ENCODE data around the gene AGER. TPM values are rescaled to one million over a fixed set of nuclear protein-coding genes. Genes with fewer than 3 reads are reported as not detected.

The AGER gene
- total and polyA plus RNA-seq, 9 of the 15 experiments (the other 6 are each of a cell fraction or from before 2014, with no cell fraction given), result 1.2 to 11.5 (median 4.1) TPM

DNA sequence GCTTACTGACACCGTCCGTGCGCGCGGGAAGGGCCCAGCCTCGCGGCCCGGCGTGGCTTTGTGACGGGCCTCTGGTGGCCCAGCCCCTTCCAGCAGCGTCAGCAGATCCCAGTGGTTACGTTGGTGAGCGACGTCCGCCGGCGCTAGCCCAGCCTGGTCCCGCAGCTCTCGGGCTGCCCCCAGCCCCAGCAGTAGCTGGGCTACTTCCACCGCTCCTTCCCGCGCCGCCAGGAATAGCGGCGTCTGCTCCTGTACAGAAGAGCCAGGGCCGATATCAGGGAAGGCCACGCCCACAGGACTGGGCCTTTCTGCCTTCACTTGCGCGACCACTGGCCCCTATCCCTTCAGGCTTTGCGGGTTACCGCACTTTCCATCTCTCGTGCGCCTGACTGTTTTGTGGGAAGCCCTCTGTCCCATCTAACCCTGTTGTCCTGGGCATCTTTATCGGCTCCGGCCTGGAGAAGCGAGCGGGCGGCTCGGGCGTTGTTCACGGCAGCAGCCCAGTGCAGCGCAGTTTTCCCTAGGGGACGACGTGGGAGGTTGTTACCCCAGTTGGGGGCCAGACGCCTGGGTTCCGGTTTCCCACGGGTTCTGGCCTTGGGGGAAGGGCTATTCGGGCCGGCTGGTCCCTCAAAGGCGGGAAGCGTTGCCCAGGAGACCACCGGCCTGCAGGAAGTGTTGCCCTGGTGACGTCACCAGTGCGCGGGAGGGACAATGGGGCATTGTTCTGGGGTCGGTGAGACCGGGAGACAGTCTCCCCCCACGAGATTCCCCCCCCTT is 12.0 kb upstream of the AGER start (continued):
- TF ChIP-seq, protein P1, sequence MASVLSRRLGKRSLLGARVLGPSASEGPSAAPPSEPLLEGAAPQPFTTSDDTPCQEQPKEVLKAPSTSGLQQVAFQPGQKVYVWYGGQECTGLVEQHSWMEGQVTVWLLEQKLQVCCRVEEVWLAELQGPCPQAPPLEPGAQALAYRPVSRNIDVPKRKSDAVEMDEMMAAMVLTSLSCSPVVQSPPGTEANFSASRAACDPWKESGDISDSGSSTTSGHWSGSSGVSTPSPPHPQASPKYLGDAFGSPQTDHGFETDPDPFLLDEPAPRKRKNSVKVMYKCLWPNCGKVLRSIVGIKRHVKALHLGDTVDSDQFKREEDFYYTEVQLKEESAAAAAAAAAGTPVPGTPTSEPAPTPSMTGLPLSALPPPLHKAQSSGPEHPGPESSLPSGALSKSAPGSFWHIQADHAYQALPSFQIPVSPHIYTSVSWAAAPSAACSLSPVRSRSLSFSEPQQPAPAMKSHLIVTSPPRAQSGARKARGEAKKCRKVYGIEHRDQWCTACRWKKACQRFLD (CRISPR knock-in tag; IDR thresholded peaks at IDR 0.05), result peak; percentile 91; the same call in 1 of the 2 replicates
- TF ChIP-seq HIVEP1 (CRISPR knock-in tag; IDR thresholded peaks at IDR 0.05), result peak; percentile 72; the same call in 1 of the 2 replicates
- TF ChIP-seq C11orf30 (IDR thresholded peaks at IDR 0.05; ENCODE audit: low read depth), result peak; percentile 99
- TF ChIP-seq, protein P2, sequence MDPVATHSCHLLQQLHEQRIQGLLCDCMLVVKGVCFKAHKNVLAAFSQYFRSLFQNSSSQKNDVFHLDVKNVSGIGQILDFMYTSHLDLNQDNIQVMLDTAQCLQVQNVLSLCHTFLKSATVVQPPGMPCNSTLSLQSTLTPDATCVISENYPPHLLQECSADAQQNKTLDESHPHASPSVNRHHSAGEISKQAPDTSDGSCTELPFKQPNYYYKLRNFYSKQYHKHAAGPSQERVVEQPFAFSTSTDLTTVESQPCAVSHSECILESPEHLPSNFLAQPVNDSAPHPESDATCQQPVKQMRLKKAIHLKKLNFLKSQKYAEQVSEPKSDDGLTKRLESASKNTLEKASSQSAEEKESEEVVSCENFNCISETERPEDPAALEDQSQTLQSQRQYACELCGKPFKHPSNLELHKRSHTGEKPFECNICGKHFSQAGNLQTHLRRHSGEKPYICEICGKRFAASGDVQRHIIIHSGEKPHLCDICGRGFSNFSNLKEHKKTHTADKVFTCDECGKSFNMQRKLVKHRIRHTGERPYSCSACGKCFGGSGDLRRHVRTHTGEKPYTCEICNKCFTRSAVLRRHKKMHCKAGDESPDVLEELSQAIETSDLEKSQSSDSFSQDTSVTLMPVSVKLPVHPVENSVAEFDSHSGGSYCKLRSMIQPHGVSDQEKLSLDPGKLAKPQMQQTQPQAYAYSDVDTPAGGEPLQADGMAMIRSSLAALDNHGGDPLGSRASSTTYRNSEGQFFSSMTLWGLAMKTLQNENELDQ (CRISPR knock-in tag; IDR thresholded peaks at IDR 0.05; ENCODE audit: borderline replicate concordance), result peak; percentile 20; the same call in 1 of the 2 replicates
- TF ChIP-seq FOXJ3 (CRISPR knock-in tag; IDR thresholded peaks at IDR 0.05), result no peak
- peak; percentile 97 for TF ChIP-seq POLR2A (conservative IDR thresholded peaks at IDR 0.05)
- TF ChIP-seq KDM5B (IDR thresholded peaks at IDR 0.05; ENCODE audit: insufficient replicate concordance, low read depth, low read length), result peak; percentile 75
- TF ChIP-seq, protein P3, sequence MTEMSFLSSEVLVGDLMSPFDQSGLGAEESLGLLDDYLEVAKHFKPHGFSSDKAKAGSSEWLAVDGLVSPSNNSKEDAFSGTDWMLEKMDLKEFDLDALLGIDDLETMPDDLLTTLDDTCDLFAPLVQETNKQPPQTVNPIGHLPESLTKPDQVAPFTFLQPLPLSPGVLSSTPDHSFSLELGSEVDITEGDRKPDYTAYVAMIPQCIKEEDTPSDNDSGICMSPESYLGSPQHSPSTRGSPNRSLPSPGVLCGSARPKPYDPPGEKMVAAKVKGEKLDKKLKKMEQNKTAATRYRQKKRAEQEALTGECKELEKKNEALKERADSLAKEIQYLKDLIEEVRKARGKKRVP (CRISPR knock-in tag; IDR thresholded peaks at IDR 0.05), result no peak
- peak; percentile 85; the same call in 1 of the 2 replicates for TF ChIP-seq GATAD2A (IDR thresholded peaks at IDR 0.05)
- TF ChIP-seq ZFX (CRISPR knock-in tag; IDR thresholded peaks at IDR 0.05), result peak; percentile 99
- peak; percentile 98 for TF ChIP-seq SP1 (CRISPR knock-in tag; IDR thresholded peaks at IDR 0.05)
- TF ChIP-seq SMARCA4 (IDR thresholded peaks at IDR 0.05), result no peak; the same call in 1 of the 2 replicates
- TF ChIP-seq KAT8 (IDR thresholded peaks at IDR 0.05; ENCODE audit: low read depth), result no peak
- TF ChIP-seq NR3C1 (CRISPR knock-in tag; IDR thresholded peaks at IDR 0.05), result peak; percentile 67; the same call in 1 of the 2 replicates
- TF ChIP-seq GATAD2B (IDR thresholded peaks at IDR 0.05; ENCODE audit: borderline replicate concordance), result peak; percentile 58; the same call in 1 of the 2 replicates
- peak; percentile 97 for TF ChIP-seq POLR2G (IDR thresholded peaks at IDR 0.05; ENCODE audit: low read depth, low read length)
- TF ChIP-seq PRMT5 (CRISPR knock-in tag; IDR thresholded peaks at IDR 0.05), result 0 out of 2 replicates have a peak, but pooled peaks have one; percentile 26
- TF ChIP-seq ZNF311 (CRISPR knock-in tag; IDR thresholded peaks at IDR 0.05), result 0 out of 2 replicates have a peak, but pooled peaks have one; percentile 38
- peak; percentile 76 for TF ChIP-seq BRD9 (IDR thresholded peaks at IDR 0.05; ENCODE audit: low read depth, partially characterized antibody)
- peak; percentile 33; the same call in 1 of the 2 replicates for TF ChIP-seq TARDBP (IDR thresholded peaks at IDR 0.05)
- TF ChIP-seq, protein P4, sequence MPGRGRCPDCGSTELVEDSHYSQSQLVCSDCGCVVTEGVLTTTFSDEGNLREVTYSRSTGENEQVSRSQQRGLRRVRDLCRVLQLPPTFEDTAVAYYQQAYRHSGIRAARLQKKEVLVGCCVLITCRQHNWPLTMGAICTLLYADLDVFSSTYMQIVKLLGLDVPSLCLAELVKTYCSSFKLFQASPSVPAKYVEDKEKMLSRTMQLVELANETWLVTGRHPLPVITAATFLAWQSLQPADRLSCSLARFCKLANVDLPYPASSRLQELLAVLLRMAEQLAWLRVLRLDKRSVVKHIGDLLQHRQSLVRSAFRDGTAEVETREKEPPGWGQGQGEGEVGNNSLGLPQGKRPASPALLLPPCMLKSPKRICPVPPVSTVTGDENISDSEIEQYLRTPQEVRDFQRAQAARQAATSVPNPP (IDR thresholded peaks at IDR 0.05; ENCODE audit: borderline replicate concordance, insufficient read depth, insufficient read length), result no peak
- TF ChIP-seq ZFPM2 (CRISPR knock-in tag; IDR thresholded peaks at IDR 0.05), result no peak
- no peak for TF ChIP-seq DACH1 (IDR thresholded peaks at IDR 0.05; ENCODE audit: partially characterized antibody)
